Lower leg skin (tissue), 4 donors: ENCODE data around the gene EFCAB6. TPM values are rescaled to one million over a fixed set of nuclear protein-coding genes. Genes with fewer than 3 reads are reported as not detected.

Source experiments
- DNase-seq, 2 donors: peaks; one replicate each; pipeline ENCODE4 v3.0.0-alpha.2; 2019; ENCODE audit warnings: low spot score in 2 of 2
- H3K4me3 ChIP-seq: fragments of 200-600 bp; sonication (generic); 2 replicates; pipeline ENCODE4 v1.5.1; 2017; ENCODE audit warnings: mild to moderate bottlenecking, low read depth; ENCODE audit not compliant: poor library complexity, severe bottlenecking
- CTCF ChIP-seq, 3 donors: fragments of 450-650 bp; IDR thresholded peaks; one replicate each; pipeline ENCODE4 v1.5.1; 2016; ENCODE audit warnings: antibody characterized with exemption in 3 of 3, mild to moderate bottlenecking in 3 of 3, moderate library complexity in 2 of 3
- POLR2A ChIP-seq, 2 donors: fragments of 450-650 bp; IDR thresholded peaks; one replicate each; pipeline ENCODE4 v1.6.1; 2016 to 2017; ENCODE audit warnings: antibody characterized with exemption in 2 of 2, mild to moderate bottlenecking in 1 of 2, moderate library complexity in 1 of 2
- WGBS, 2 donors: methylation state at CpG; one replicate each; pipeline ENCODE4 v1.1.5; 2018; 5-methylcytosine and 5-hydroxymethylcytosine counted together
- intact Hi-C: fragments of 100-400 bp; cut with DNase I; formaldehyde crosslinking; loops from one replicate; pipeline ENCODE4 v1.15.0; 2023; ENCODE audit warnings: low total_unique reads
- total RNA-seq, 4 donors: library from RNA; depleted of rRNA; stranded (reverse); fragments of >200 nt; gene quantifications; one replicate each; pipeline ENCODE4 v1.1.0, GENCODE V29; 2016

Gene EFCAB6
- total RNA-seq, 4 donors from 2014 or later: 0.44 to 4.2 (median 1.8) TPM

DNA sequence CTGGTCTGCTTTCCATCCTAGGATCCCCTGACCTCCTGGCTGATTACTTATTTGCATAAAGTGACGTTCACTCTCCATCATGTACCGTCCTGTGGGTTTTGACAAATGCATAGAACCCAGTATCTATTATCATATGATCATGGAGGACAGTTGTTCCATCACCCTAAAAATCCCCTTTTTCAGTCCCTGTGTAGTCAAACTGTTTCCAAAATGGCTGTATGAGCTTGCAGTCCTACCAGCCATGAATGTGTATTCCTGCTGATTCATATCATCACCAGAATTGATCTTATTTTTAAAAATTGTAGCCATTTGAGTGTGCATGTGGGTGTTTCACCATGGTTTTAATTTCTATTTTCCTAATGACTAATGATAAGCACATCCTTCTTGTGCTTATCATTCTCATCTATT is 291.5 kb downstream of the EFCAB6 start:
- no peak for DNase-seq
- 71 to 72% methylated on average over 2 of the region's 2 CpGs for WGBS, 2 donors
- H3K4me3 ChIP-seq: no peak overlapping the region
- intact Hi-C loops: no loop called here
- TF ChIP-seq POLR2A (IDR thresholded peaks at IDR 0.05): no peak
- TF ChIP-seq CTCF (IDR thresholded peaks at IDR 0.05): no peak

DNA sequence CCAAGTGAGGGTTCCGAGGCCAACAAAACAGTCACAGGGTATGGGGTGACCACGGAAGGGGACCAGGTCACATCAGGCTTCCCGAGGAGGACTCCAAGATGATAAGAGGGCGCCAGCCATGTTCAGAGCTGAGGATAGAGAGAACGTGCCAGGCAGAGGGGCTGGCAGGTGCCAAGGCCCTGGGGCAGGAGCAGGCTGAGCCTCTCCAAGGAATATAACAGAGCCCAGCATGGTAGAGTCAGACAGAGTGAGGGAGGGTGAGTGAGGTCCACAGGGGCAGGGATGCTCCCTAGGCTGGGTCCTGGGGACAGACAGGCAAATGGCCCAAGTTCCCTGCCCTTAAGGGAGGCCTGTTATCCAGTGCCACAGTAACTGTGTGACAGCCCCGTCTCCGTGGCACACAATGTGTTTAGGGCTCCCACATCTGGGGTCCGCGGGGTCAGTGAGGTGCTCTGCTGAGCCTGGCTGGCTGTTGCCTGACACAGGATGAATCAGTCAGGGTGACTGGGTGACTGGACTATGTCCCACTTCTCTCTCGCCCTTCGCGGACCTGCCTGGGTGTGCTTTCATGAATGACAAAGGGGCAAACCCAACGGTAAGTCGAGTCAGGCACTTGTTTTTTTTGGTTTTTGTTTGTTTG is 295.0 kb downstream of the EFCAB6 start:
- intact Hi-C loops: no loop called here
- TF ChIP-seq POLR2A (IDR thresholded peaks at IDR 0.05) (no peak), CTCF (IDR thresholded peaks at IDR 0.05) (no peak)
- DNase-seq: no peak
- H3K4me3 ChIP-seq: no peak overlapping the region
- WGBS, 2 donors: 82 to 85% methylated on average over 14 of the region's 14 CpGs

GRCh38 chr22:43516386-43516785 is 295.7 kb downstream of the EFCAB6 start:
- no peak for DNase-seq
- no peak for TF ChIP-seq POLR2A (IDR thresholded peaks at IDR 0.05)
- no peak for TF ChIP-seq CTCF (IDR thresholded peaks at IDR 0.05)
- no peak overlapping the region for H3K4me3 ChIP-seq
- 85 to 87% methylated on average over 14 of the region's 14 CpGs for WGBS, 2 donors
- intact Hi-C loops: no loop called here

DNA sequence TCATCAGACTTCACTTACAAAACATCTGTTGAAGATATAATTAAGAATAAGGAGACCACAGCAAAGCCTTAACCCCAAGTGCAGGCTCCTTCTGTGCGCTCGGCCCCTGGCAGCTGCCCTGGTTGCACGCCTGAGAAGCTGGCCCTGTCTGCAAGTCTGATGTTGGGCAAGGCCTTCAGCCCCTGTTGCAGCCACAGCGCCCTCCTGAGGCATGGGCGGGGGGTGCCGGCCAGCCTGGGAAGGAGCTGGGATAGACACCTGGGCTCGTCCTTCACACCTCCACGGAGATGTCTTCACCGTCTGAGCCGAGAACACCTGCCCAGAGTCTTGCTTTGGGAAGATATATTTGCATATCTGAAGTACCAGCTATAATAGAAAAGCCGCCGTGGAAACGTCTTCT is 296.2 kb downstream of the EFCAB6 start:
- TF ChIP-seq POLR2A (IDR thresholded peaks at IDR 0.05) (no peak), CTCF (IDR thresholded peaks at IDR 0.05) (no peak)
- intact Hi-C loops: no loop called here
- DNase-seq: no peak
- WGBS, 2 donors: 67 to 71% methylated on average over 13 of the region's 13 CpGs
- H3K4me3 ChIP-seq: no peak overlapping the region

- 91 to 93% methylated on average over 7 to 8 of the region's 8 CpGs for WGBS, 2 donors
- no peak for DNase-seq
- H3K4me3 ChIP-seq: no peak overlapping the region
- TF ChIP-seq CTCF (IDR thresholded peaks at IDR 0.05) (no peak), POLR2A (IDR thresholded peaks at IDR 0.05) (no peak)
- intact Hi-C loops: no loop called here
Measured at GRCh38 chr22:43515411-43515810, 296.7 kb downstream of the EFCAB6 start.
